ENCODE measurements around the gene PTPRN2. TPM values are rescaled to one million over a fixed set of nuclear protein-coding genes. Genes with fewer than 3 reads are reported as not detected.

PTPRN2 gene
- total RNA-seq, 4 donors from 2014 or later: 6.6 to 10.7 (median 8.2) TPM

DNA sequence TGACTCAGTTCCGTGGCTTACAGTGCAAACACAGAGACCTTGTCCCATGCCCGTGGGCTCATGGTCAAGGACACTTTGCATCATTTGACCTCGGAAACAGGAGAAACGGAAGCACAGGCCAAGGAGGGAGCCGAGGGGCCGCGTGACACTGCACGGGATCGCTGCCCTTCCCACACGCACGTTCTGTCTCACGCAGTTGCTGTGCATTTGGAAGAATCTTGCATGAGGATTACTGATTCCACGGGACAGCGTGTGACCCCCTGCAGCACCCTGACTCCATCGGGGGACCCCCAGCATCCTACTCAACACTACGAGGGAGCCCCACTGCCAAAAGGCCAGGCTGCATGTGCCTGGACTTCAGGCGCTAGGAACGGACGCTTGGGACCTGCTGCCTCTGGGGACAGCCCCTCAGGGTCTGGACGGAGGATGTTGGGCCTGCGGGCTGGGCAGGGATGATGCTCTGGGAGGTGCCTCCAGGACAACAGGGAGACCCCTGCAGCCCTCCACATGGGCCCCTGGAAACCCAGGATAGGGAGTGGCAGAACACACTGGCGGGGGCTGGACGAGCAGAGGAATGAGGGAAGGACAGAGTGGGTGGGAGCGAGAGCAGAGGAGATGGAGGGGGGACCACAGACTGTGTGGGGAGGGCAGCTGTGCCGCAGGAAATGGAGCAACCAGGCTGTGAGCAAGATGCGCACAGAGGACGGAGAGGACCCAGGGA is 1028.6 kb downstream of the PTPRN2 start:
- Histone ChIP-seq H3K36me3 (peaks cover 0 to 6% (median 0%) of the 10 kb centered on the region in 3 donors), H3K27ac (no peak overlapping the region), H3K27me3 (no peaks in the 10 kb centered on the region), H3K4me3 (no peak overlapping the region), H3K4me1 (no peaks in the 10 kb centered on the region), H3K9me3 (no peaks in the 10 kb centered on the region)
- DNase-seq (ENCODE audit: low spot score in 2 of 2): no peak
- 72 to 73% methylated on average over 25 to 26 of the region's 27 CpGs for WGBS, 2 donors
- TF ChIP-seq CTCF (IDR thresholded peaks at IDR 0.05) (no peak), EP300 (IDR thresholded peaks at IDR 0.05) (no peak), POLR2A (IDR thresholded peaks at IDR 0.05) (no peak)

GRCh38 chr7:157558516-157558874 is 1029.1 kb downstream of the PTPRN2 start:
- Histone ChIP-seq H3K9me3 (no peaks in the 10 kb centered on the region), H3K27me3 (no peaks in the 10 kb centered on the region), H3K4me1 (no peaks in the 10 kb centered on the region), H3K36me3 (peaks cover 0 to 6% (median 0%) of the 10 kb centered on the region in 3 donors), H3K27ac (no peak overlapping the region), H3K4me3 (no peak overlapping the region)
- DNase-seq (ENCODE audit: low spot score in 2 of 2): no peak
- TF ChIP-seq CTCF (IDR thresholded peaks at IDR 0.05): no peak
- 73 to 83% methylated on average over 6 to 8 of the region's 9 CpGs for WGBS, 2 donors

GRCh38 chr7:157558061-157558460 is 1029.6 kb downstream of the PTPRN2 start:
- Histone ChIP-seq H3K4me1 (no peaks in the 10 kb centered on the region), H3K9me3 (no peaks in the 10 kb centered on the region), H3K27ac (no peak overlapping the region), H3K4me3 (no peak overlapping the region), H3K36me3 (peaks cover 0 to 6% (median 0%) of the 10 kb centered on the region in 3 donors), H3K27me3 (no peaks in the 10 kb centered on the region)
- DNase-seq (ENCODE audit: low spot score in 2 of 2): no peak
- WGBS, 2 donors: 91 to 97% methylated on average over 17 of the region's 17 CpGs
- TF ChIP-seq EP300 (IDR thresholded peaks at IDR 0.05) (no peak), CTCF (IDR thresholded peaks at IDR 0.05) (no peak), POLR2A (IDR thresholded peaks at IDR 0.05) (no peak)

- WGBS, 2 donors: 77 to 96% methylated on average over 1 of the region's 1 CpG
- TF ChIP-seq POLR2A (IDR thresholded peaks at IDR 0.05): no peak
- no peak for TF ChIP-seq EP300 (IDR thresholded peaks at IDR 0.05)
- no peak for TF ChIP-seq CTCF (IDR thresholded peaks at IDR 0.05)
- no peak for DNase-seq (ENCODE audit: low spot score in 2 of 2)
These were observed 1030.4 kb downstream of the PTPRN2 start for GRCh38 chr7:157557263-157557662.

GRCh38 chr7:157556642-157556944 is 1031.0 kb downstream of the PTPRN2 start:
- H3K36me3 ChIP-seq: peaks cover 0 to 6% (median 0%) of the 10 kb centered on the region in 3 donors
- H3K9me3 ChIP-seq: no peaks in the 10 kb centered on the region
- 91 to 100% methylated on average over 1 of the region's 1 CpG for WGBS, 2 donors
- no peak for DNase-seq (ENCODE audit: low spot score in 2 of 2)
- no peak overlapping the region for H3K4me3 ChIP-seq
- H3K27me3 ChIP-seq: no peaks in the 10 kb centered on the region
- H3K27ac ChIP-seq: no peak overlapping the region
- no peak for TF ChIP-seq CTCF (IDR thresholded peaks at IDR 0.05)
- TF ChIP-seq EP300 (IDR thresholded peaks at IDR 0.05): no peak
- no peak for TF ChIP-seq POLR2A (IDR thresholded peaks at IDR 0.05)
- H3K4me1 ChIP-seq: no peaks in the 10 kb centered on the region

More at GRCh38 chr7:157557263-157557662, 1030.4 kb downstream of the PTPRN2 start:
- Histone ChIP-seq H3K36me3 (peaks cover 0 to 6% (median 0%) of the 10 kb centered on the region in 3 donors), H3K4me1 (no peaks in the 10 kb centered on the region), H3K27ac (no peak overlapping the region), H3K9me3 (no peaks in the 10 kb centered on the region), H3K4me3 (no peak overlapping the region), H3K27me3 (no peaks in the 10 kb centered on the region)
